ENCODE measurements around the gene ATP6V0D1. TPM values are rescaled to one million over a fixed set of nuclear protein-coding genes. Genes with fewer than 3 reads are reported as not detected.

The ATP6V0D1 gene
- total and polyA plus RNA-seq, 2 of the 4 experiments (the other 2 are of a cell fraction): 112 to 124 TPM

- TF ChIP-seq CHD1 (IDR thresholded peaks at IDR 0.05; ENCODE audit: low read depth, low read length): no peak
Observed at GRCh38 chr16:67429053-67429798, 51.7 kb downstream of the ATP6V0D1 start (continued).

- H2AFZ ChIP-seq (replicated peaks; ENCODE audit: low read length, poor library complexity): peak overlapping the region; percentile 64
- no peaks in the 10 kb centered on the region for H3K9me3 ChIP-seq (ENCODE audit: control insufficient read depth, insufficient read depth, low read length)
- intact Hi-C loops (cut with micrococcal nuclease) (loop anchor here (1.0 to 5.0 kb wide), 2 partner anchors 37 to 166 kb away; no protein-coding TSS in a partner anchor), in situ Hi-C loops (cut with MboI; ENCODE audit: low sequenced_read_pairs) (no loop called here), dilution Hi-C loops (cut with HindIII; ENCODE audit: low sequenced_read_pairs, unreplicated experiment) (no loop called here)
- no peak overlapping the region for H2BK15ac ChIP-seq (ENCODE audit: low read depth, low read length)
- peaks cover 10% of the 10 kb centered on the region; the same call in 1 of the 2 replicates for H4K20me1 ChIP-seq (ENCODE audit: insufficient read depth, low read length)
- H4K91ac ChIP-seq (ENCODE audit: insufficient read depth, low read depth, low read length): no peak overlapping the region
- peaks cover 3% of the 10 kb centered on the region; the same call in 1 of the 2 replicates for H3K9me1 ChIP-seq (ENCODE audit: insufficient read depth, low read length)
- H3K4me2 ChIP-seq (ENCODE audit: low read depth, low read length): no peak overlapping the region
- CTCF ChIA-PET: interaction anchor here (0.6 to 1.7 kb wide), 10 partner anchors 11 to 107 kb away, joined by 3 to 7 read pairs (median 5); partner anchors contain the start of genes KCTD19, LRRC36 and ZDHHC1
- BruUV-seq (replicated peaks): no TSS peak
- DNase-seq (peak; percentile 47), ATAC-seq (ENCODE audit: low read depth) (peak; percentile 73)
- 83% methylated on average over 1 of the region's 11 CpGs; no CpG with 5 or more reads in 1 of the 2 experiments for WGBS, 2 experiments (ENCODE audit: extremely low coverage in 2 of 2, insufficient read length in 1 of 2)
- no peak overlapping the region for H4K8ac ChIP-seq (ENCODE audit: low read depth in 2 of 2, low read length in 2 of 2)
- no peak overlapping the region for H3K9ac ChIP-seq (ENCODE audit: low read depth, low read length)
- H2BK5ac ChIP-seq (ENCODE audit: low read depth, low read length, poor library complexity, severe bottlenecking): no peak overlapping the region
- no peak overlapping the region for H2BK120ac ChIP-seq (ENCODE audit: low read depth, low read length)
- peaks cover 5% of the 10 kb centered on the region; the same call in 1 of the 2 replicates for H3K4me1 ChIP-seq (ENCODE audit: control insufficient read depth, insufficient read depth, low read length)
- peak overlapping the region; percentile 90 for H2AK9ac ChIP-seq (replicated peaks; ENCODE audit: low read depth, low read length, poor library complexity)
- H3K27me3 ChIP-seq (ENCODE audit: control insufficient read depth, insufficient read depth, low read length): peaks cover 59% of the 10 kb centered on the region
- H4K5ac ChIP-seq (ENCODE audit: low read depth, low read length): no peak overlapping the region
- H3K27ac ChIP-seq (ENCODE audit: insufficient read depth, low read length): no peak overlapping the region
- POLR2A ChIA-PET (ENCODE audit: unreplicated experiment): interaction anchor here (0.5 kb wide), 2 partner anchors 14 to 44 kb away, joined by 3 to 5 read pairs; no protein-coding TSS in a partner anchor
- H3K23ac ChIP-seq (ENCODE audit: low read depth, low read length): no peak overlapping the region
- H3K79me1 ChIP-seq (ENCODE audit: low read depth in 1 of 2, low read length in 2 of 2): no peaks in the 10 kb centered on the region
- no peak overlapping the region for H2AK5ac ChIP-seq (ENCODE audit: low read depth, low read length)
- H2BK20ac ChIP-seq (ENCODE audit: low read depth, low read length): no peak overlapping the region
- H3K14ac ChIP-seq (replicated peaks; ENCODE audit: low read depth, low read length): no peak overlapping the region
- no peak overlapping the region for H3K4ac ChIP-seq (ENCODE audit: low read depth, low read length)
- no peaks in the 10 kb centered on the region for H3K36me3 ChIP-seq (ENCODE audit: control insufficient read depth, insufficient read depth, low read length)
- no peak overlapping the region for H3K56ac ChIP-seq (ENCODE audit: extremely low read depth, insufficient read depth, low read length)
- H3K4me3 ChIP-seq (ENCODE audit: insufficient read depth, low read depth, low read length): no peak overlapping the region
- no peak overlapping the region for H3K18ac ChIP-seq (ENCODE audit: low read depth, low read length)
- TF ChIP-seq RAD21 (IDR thresholded peaks at IDR 0.05; ENCODE audit: low read length) (peak; percentile 71), POLR2A (IDR thresholded peaks at IDR 0.05; ENCODE audit: low read depth, low read length) (no peak), BHLHE40 (IDR thresholded peaks at IDR 0.05; ENCODE audit: low read depth, low read length) (no peak), USF2 (IDR thresholded peaks at IDR 0.05; ENCODE audit: low read depth, low read length) (no peak), CEBPB (IDR thresholded peaks at IDR 0.05; ENCODE audit: low read depth, low read length) (no peak), MXI1 (IDR thresholded peaks at IDR 0.05; ENCODE audit: borderline replicate concordance, low read depth, low read length) (no peak), NFE2L2 (IDR thresholded peaks at IDR 0.05; ENCODE audit: low read depth, low read length) (no peak), ELK1 (IDR thresholded peaks at IDR 0.05; ENCODE audit: borderline replicate concordance, low read depth, low read length) (no peak), FOS (IDR thresholded peaks at IDR 0.05; ENCODE audit: low read depth, low read length) (no peak), CTCF (conservative IDR thresholded peaks at IDR 0.05; ENCODE audit: low read depth, low read length) (peak; percentile 78)
Observed at GRCh38 chr16:67428146-67428731, 52.7 kb downstream of the ATP6V0D1 start.
